Suprapubic skin (tissue), 4 donors: ENCODE measurements around the gene PCDHB13. TPM values are rescaled to one million over a fixed set of nuclear protein-coding genes. Genes with fewer than 3 reads are reported as not detected.
"Not testable (repeated sequence)": the region's sequence is repeated elsewhere in the genome, so short reads cannot be mapped to it uniquely, and the experiment has no call there.

Experiments used
- DNase-seq, 2 donors: peaks; one replicate each; pipeline ENCODE4 v3.0.0-alpha.2; 2019; ENCODE audit warnings: low spot score in 2 of 2
- H3K27ac ChIP-seq: fragments of 200-600 bp; sonication (generic); one replicate; pipeline ENCODE4 v1.5.1; 2019
- H3K27me3 ChIP-seq: fragments of 200-600 bp; sonication (generic); one replicate; pipeline ENCODE4 v1.5.1; 2019
- H3K36me3 ChIP-seq: fragments of 200-600 bp; sonication (generic); one replicate; pipeline ENCODE4 v1.5.1; 2019
- H3K4me1 ChIP-seq: fragments of 200-600 bp; sonication (generic); one replicate; pipeline ENCODE4 v1.5.1; 2019
- H3K4me3 ChIP-seq: fragments of 200-600 bp; sonication (generic); one replicate; pipeline ENCODE4 v1.5.1; 2019; ENCODE audit warnings: mild to moderate bottlenecking
- H3K9me3 ChIP-seq: fragments of 200-600 bp; sonication (generic); one replicate; pipeline ENCODE4 v1.5.1; 2019
- CTCF ChIP-seq, 2 donors: fragments of 200-600 bp in 1 of 2; fragments of 450-650 bp in 1 of 2; sonication (generic) in 1 of 2; IDR thresholded peaks; one replicate each; pipeline ENCODE4 v1.5.1; 2016 to 2019; ENCODE audit warnings: antibody characterized with exemption in 2 of 2, mild to moderate bottlenecking in 1 of 2, moderate library complexity in 1 of 2
- EP300 ChIP-seq: sonication (generic); formaldehyde crosslinking; IDR thresholded peaks from one replicate; pipeline ENCODE4 v1.6.1; 2017; ENCODE audit warnings: antibody characterized with exemption
- POLR2A ChIP-seq, 2 donors: fragments of 450-650 bp; IDR thresholded peaks; one replicate each; pipeline ENCODE4 v1.6.1; 2017; ENCODE audit warnings: antibody characterized with exemption in 2 of 2, mild to moderate bottlenecking in 2 of 2, moderate library complexity in 2 of 2
- POLR2AphosphoS5 ChIP-seq, 3 donors: sonication (generic); formaldehyde crosslinking; IDR thresholded peaks; one replicate each; pipeline ENCODE4 v1.6.1; 2017; ENCODE audit warnings: antibody characterized with exemption in 3 of 3
- WGBS: methylation state at CpG from one replicate; pipeline ENCODE4 v1.1.5; 2018; 5-methylcytosine and 5-hydroxymethylcytosine counted together
- total RNA-seq, 4 donors: library from RNA; depleted of rRNA; stranded (reverse); fragments of >200 nt; gene quantifications; one replicate each; pipeline ENCODE4 v1.1.0, GENCODE V29; 2016

The PCDHB13 gene
- total RNA-seq, 4 donors from 2014 or later = 5.9 to 10.0 (median 6.2) TPM

- TF ChIP-seq POLR2A (IDR thresholded peaks at IDR 0.05) (no peak), EP300 (no peak), POLR2AphosphoS5 (IDR thresholded peaks at IDR 0.05) (no peak)
- no peaks in the 10 kb centered on the region for H3K36me3 ChIP-seq
- WGBS = 62% methylated on average over 1 of the region's 1 CpG
- H3K27me3 ChIP-seq = peaks cover 19% of the 10 kb centered on the region
- no peak for DNase-seq
- no peak overlapping the region for H3K27ac ChIP-seq
- no peak overlapping the region for H3K4me3 ChIP-seq
- H3K9me3 ChIP-seq = peaks cover 28% of the 10 kb centered on the region
- no peaks in the 10 kb centered on the region for H3K4me1 ChIP-seq
Measured at GRCh38 chr5:141180313-141180712, 33.4 kb upstream of the PCDHB13 start.

- Histone ChIP-seq H3K9me3 (peaks cover 25% of the 10 kb centered on the region), H3K4me1 (no peaks in the 10 kb centered on the region), H3K4me3 (peak within 1 kb of the TSS; percentile 38), H3K36me3 (no peaks in the 10 kb centered on the region), H3K27ac (no peak within 1 kb of the TSS), H3K27me3 (peaks cover 12% of the 10 kb centered on the region)
- 14% methylated on average over 13 of the region's 13 CpGs for WGBS
- DNase-seq = no peak
- TF ChIP-seq CTCF (IDR thresholded peaks at IDR 0.05) (no peak), POLR2AphosphoS5 (IDR thresholded peaks at IDR 0.05) (no peak), POLR2A (IDR thresholded peaks at IDR 0.05) (no peak), EP300 (no peak)
Measured at GRCh38 chr5:141182248-141182647, 31.5 kb upstream of the PCDHB13 start, which contains the start of gene PCDHB16. Gene PCDHB16, plus strand, starts transcription at chr5:141182387. Its CDS starts 173 bp downstream, at chr5:141182560.

- H3K27me3 ChIP-seq, H3K4me1 ChIP-seq, DNase-seq, H3K4me3 ChIP-seq, H3K36me3 ChIP-seq, H3K27ac ChIP-seq: not testable (repeated sequence)
- WGBS = 50% methylated on average over 4 of the region's 69 CpGs
- H3K9me3 ChIP-seq = peaks cover 25% of the 10 kb centered on the region
Measured at GRCh38 chr5:141184117-141184855, 29.4 kb upstream of the PCDHB13 start.

- 16% methylated on average over 9 of the region's 9 CpGs for WGBS
- no peak for TF ChIP-seq EP300
- no peak for TF ChIP-seq CTCF (IDR thresholded peaks at IDR 0.05)
- TF ChIP-seq POLR2A (IDR thresholded peaks at IDR 0.05) = no peak
- TF ChIP-seq POLR2AphosphoS5 (IDR thresholded peaks at IDR 0.05) = no peak
- Histone ChIP-seq H3K9me3 (peaks cover 22% of the 10 kb centered on the region), H3K27me3 (no peaks in the 10 kb centered on the region), H3K4me1 (no peaks in the 10 kb centered on the region), H3K36me3 (no peaks in the 10 kb centered on the region), H3K27ac (no peak within 1 kb of the TSS), H3K4me3 (no peak within 1 kb of the TSS)
- DNase-seq = no peak
Measured at GRCh38 chr5:141186897-141187512, 26.7 kb upstream of the PCDHB13 start, which contains the start of gene PCDHB9. Gene PCDHB9, plus strand, starts transcription at chr5:141187161. Its CDS starts 158 bp downstream, at chr5:141187319.

- not testable (repeated sequence) for H3K4me3 ChIP-seq, H3K27ac ChIP-seq, DNase-seq, H3K27me3 ChIP-seq, H3K4me1 ChIP-seq, H3K36me3 ChIP-seq
- H3K9me3 ChIP-seq = peaks cover 22% of the 10 kb centered on the region
- 31% methylated on average over 10 of the region's 37 CpGs for WGBS
Measured at GRCh38 chr5:141188682-141189081, 25.0 kb upstream of the PCDHB13 start.

- not testable (repeated sequence) for H3K4me3 ChIP-seq, H3K4me1 ChIP-seq, H3K27ac ChIP-seq, H3K27me3 ChIP-seq, DNase-seq, H3K36me3 ChIP-seq
- WGBS = no CpG with 5 or more reads among the region's 35 CpGs
- H3K9me3 ChIP-seq = peaks cover 22% of the 10 kb centered on the region
Measured at GRCh38 chr5:141189131-141189530, 24.6 kb upstream of the PCDHB13 start.

GRCh38 chr5:141192110-141192725, 21.5 kb upstream of the PCDHB13 start, which contains the start of gene PCDHB10:
Gene PCDHB10, plus strand, starts transcription at chr5:141192353. Its CDS starts 200 bp downstream, at chr5:141192553.
- WGBS = 11% methylated on average over 10 of the region's 10 CpGs
- H3K27me3 ChIP-seq = no peaks in the 10 kb centered on the region

GRCh38 chr5:141194332-141194731, 19.4 kb upstream of the PCDHB13 start:
- not testable (repeated sequence) for H3K27ac ChIP-seq, H3K4me1 ChIP-seq, H3K4me3 ChIP-seq, H3K9me3 ChIP-seq, DNase-seq, H3K36me3 ChIP-seq, H3K27me3 ChIP-seq
- 42% methylated on average over 16 of the region's 37 CpGs for WGBS

More at GRCh38 chr5:141192110-141192725, 21.5 kb upstream of the PCDHB13 start, which contains the start of gene PCDHB10:
- no peak for TF ChIP-seq EP300
- no peak for TF ChIP-seq POLR2A (IDR thresholded peaks at IDR 0.05)
- TF ChIP-seq CTCF (IDR thresholded peaks at IDR 0.05) = no peak
- no peak for TF ChIP-seq POLR2AphosphoS5 (IDR thresholded peaks at IDR 0.05)
- H3K4me3 ChIP-seq = no peak within 1 kb of the TSS
- peaks cover 7% of the 10 kb centered on the region for H3K9me3 ChIP-seq
- H3K4me1 ChIP-seq = no peaks in the 10 kb centered on the region
- no peaks in the 10 kb centered on the region for H3K36me3 ChIP-seq
- H3K27ac ChIP-seq = no peak within 1 kb of the TSS
- DNase-seq = no peak
